Activated CD4-positive, alpha-beta T cell treated with anti-CD3 and anti-CD28 coated beads, Interleukin-2, amount 10 ng/mL, durations not matched to agents 7 days and 5 days (primary cell): ENCODE data around the gene TEX29. TPM values are rescaled to one million over a fixed set of nuclear protein-coding genes. Genes with fewer than 3 reads are reported as not detected.

Experiments used
- CTCF ChIA-PET: fragments of 350-600 bp; sonication (Branson Sonifier 250); formaldehyde crosslinking; loops from one replicate; lab custom pipeline; 2021; ENCODE audit warnings: antibody characterized with exemption; lab: Charles Lee
- POLR2A ChIA-PET: fragments of 350-600 bp; sonication (Branson Sonifier 250); formaldehyde crosslinking; loops from one replicate; lab custom pipeline; 2021; ENCODE audit warnings: antibody characterized with exemption; lab: Charles Lee
- DNase-seq: peaks from one replicate; pipeline ENCODE4 v3.0.0-alpha.2; 2020
- H3K27ac Mint-ChIP-seq: one replicate; pipeline ENCODE4 v1.8.0; 2021; ENCODE audit warnings: mild to moderate bottlenecking, moderate library complexity, mixed read lengths
- H3K27me3 Mint-ChIP-seq: one replicate; pipeline ENCODE4 v1.8.0; 2021; ENCODE audit warnings: mixed read lengths
- H3K36me3 Mint-ChIP-seq: one replicate; pipeline ENCODE4 v1.8.0; 2021; ENCODE audit warnings: low read depth, mixed read lengths
- H3K4me1 Mint-ChIP-seq: one replicate; pipeline ENCODE4 v1.8.0; 2021; ENCODE audit warnings: mixed read lengths
- H3K4me3 Mint-ChIP-seq: one replicate; pipeline ENCODE4 v1.8.0; 2021; ENCODE audit warnings: mild to moderate bottlenecking, moderate library complexity, mixed read lengths
- H3K9me3 Mint-ChIP-seq: one replicate; pipeline ENCODE4 v1.8.0; 2021; ENCODE audit warnings: mixed read lengths
- total RNA-seq, 2 experiments: library from RNA; stranded (reverse); gene quantifications; one replicate each; pipeline ENCODE4 v1.2.3, GENCODE V29; 2021

Gene TEX29
- total RNA-seq, 2 experiments from 2014 or later = 0.52 to 0.83 TPM

GRCh38 chr13:111342721-111343120 lies 22.3 kb downstream of the TEX29 start:
- POLR2A ChIA-PET = no interaction called here
- H3K9me3 Mint-ChIP-seq = peaks cover 2% of the 10 kb centered on the region
- CTCF ChIA-PET = no interaction called here
- no peaks in the 10 kb centered on the region for H3K36me3 Mint-ChIP-seq
- no peaks in the 10 kb centered on the region for H3K4me1 Mint-ChIP-seq
- H3K27ac Mint-ChIP-seq = no peak overlapping the region
- DNase-seq = no peak
- H3K4me3 Mint-ChIP-seq = no peak overlapping the region
- H3K27me3 Mint-ChIP-seq = no peaks in the 10 kb centered on the region

- Mint-ChIP-seq H3K27me3 (no peaks in the 10 kb centered on the region), H3K9me3 (peaks cover 2% of the 10 kb centered on the region), H3K27ac (no peak overlapping the region), H3K4me1 (no peaks in the 10 kb centered on the region), H3K4me3 (no peak overlapping the region), H3K36me3 (no peaks in the 10 kb centered on the region)
- no peak for DNase-seq
- CTCF ChIA-PET = no interaction called here
- POLR2A ChIA-PET = no interaction called here
Observed at GRCh38 chr13:111343186-111343805, 22.9 kb downstream of the TEX29 start.

GRCh38 chr13:111344471-111345191 lies 24.2 kb downstream of the TEX29 start:
- CTCF ChIA-PET = no interaction called here
- Mint-ChIP-seq H3K4me1 (no peaks in the 10 kb centered on the region), H3K36me3 (no peaks in the 10 kb centered on the region), H3K9me3 (no peaks in the 10 kb centered on the region), H3K4me3 (no peak overlapping the region), H3K27ac (no peak overlapping the region), H3K27me3 (no peaks in the 10 kb centered on the region)
- POLR2A ChIA-PET = no interaction called here
- no peak for DNase-seq

GRCh38 chr13:111345682-111346081 lies 25.2 kb downstream of the TEX29 start:
- Mint-ChIP-seq H3K36me3 (no peaks in the 10 kb centered on the region), H3K4me1 (no peaks in the 10 kb centered on the region), H3K4me3 (no peak overlapping the region), H3K27ac (no peak overlapping the region), H3K27me3 (peaks cover under 1% of the 10 kb centered on the region), H3K9me3 (no peaks in the 10 kb centered on the region)
- POLR2A ChIA-PET = no interaction called here
- CTCF ChIA-PET = no interaction called here
- DNase-seq = no peak

GRCh38 chr13:111346101-111346680 lies 25.7 kb downstream of the TEX29 start:
- no peaks in the 10 kb centered on the region for H3K9me3 Mint-ChIP-seq
- H3K27me3 Mint-ChIP-seq = peaks cover 3% of the 10 kb centered on the region
- H3K36me3 Mint-ChIP-seq = no peaks in the 10 kb centered on the region
- POLR2A ChIA-PET = no interaction called here
- no peaks in the 10 kb centered on the region for H3K4me1 Mint-ChIP-seq
- H3K4me3 Mint-ChIP-seq = no peak overlapping the region
- CTCF ChIA-PET = no interaction called here
- DNase-seq = no peak
- H3K27ac Mint-ChIP-seq = no peak overlapping the region

GRCh38 chr13:111347438-111347837 lies 27.0 kb downstream of the TEX29 start:
- ChIA-PET CTCF (no interaction called here), POLR2A (no interaction called here)
- no peaks in the 10 kb centered on the region for H3K36me3 Mint-ChIP-seq
- no peak overlapping the region for H3K4me3 Mint-ChIP-seq
- no peaks in the 10 kb centered on the region for H3K9me3 Mint-ChIP-seq
- H3K27ac Mint-ChIP-seq = no peak overlapping the region
- H3K27me3 Mint-ChIP-seq = peaks cover 7% of the 10 kb centered on the region
- DNase-seq = no peak
- no peaks in the 10 kb centered on the region for H3K4me1 Mint-ChIP-seq

GRCh38 chr13:111353508-111353907 lies 33.1 kb downstream of the TEX29 start:
- ChIA-PET CTCF (no interaction called here), POLR2A (no interaction called here)
- H3K4me3 Mint-ChIP-seq = no peak overlapping the region
- DNase-seq = no peak
- no peaks in the 10 kb centered on the region for H3K9me3 Mint-ChIP-seq
- peaks cover 17% of the 10 kb centered on the region for H3K27me3 Mint-ChIP-seq
- no peaks in the 10 kb centered on the region for H3K36me3 Mint-ChIP-seq
- no peak overlapping the region for H3K27ac Mint-ChIP-seq
- H3K4me1 Mint-ChIP-seq = no peaks in the 10 kb centered on the region

- no peak overlapping the region for H3K27ac Mint-ChIP-seq
- H3K9me3 Mint-ChIP-seq = no peaks in the 10 kb centered on the region
- H3K27me3 Mint-ChIP-seq = peaks cover 17% of the 10 kb centered on the region
- H3K4me3 Mint-ChIP-seq = no peak overlapping the region
- POLR2A ChIA-PET = no interaction called here
- CTCF ChIA-PET = no interaction called here
- no peak for DNase-seq
- H3K4me1 Mint-ChIP-seq = no peaks in the 10 kb centered on the region
- no peaks in the 10 kb centered on the region for H3K36me3 Mint-ChIP-seq
Observed at GRCh38 chr13:111354789-111355188, 34.3 kb downstream of the TEX29 start.

- ChIA-PET POLR2A (no interaction called here), CTCF (no interaction called here)
- no peaks in the 10 kb centered on the region for H3K4me1 Mint-ChIP-seq
- no peak overlapping the region for H3K27ac Mint-ChIP-seq
- H3K9me3 Mint-ChIP-seq = no peaks in the 10 kb centered on the region
- peaks cover 13% of the 10 kb centered on the region for H3K27me3 Mint-ChIP-seq
- DNase-seq = no peak
- no peak overlapping the region for H3K4me3 Mint-ChIP-seq
- H3K36me3 Mint-ChIP-seq = no peaks in the 10 kb centered on the region
Observed at GRCh38 chr13:111356795-111357194, 36.4 kb downstream of the TEX29 start.

GRCh38 chr13:111359237-111359915 lies 38.9 kb downstream of the TEX29 start:
- Mint-ChIP-seq H3K36me3 (no peaks in the 10 kb centered on the region), H3K4me3 (no peak overlapping the region), H3K27ac (no peak overlapping the region), H3K27me3 (peaks cover 8% of the 10 kb centered on the region), H3K9me3 (no peaks in the 10 kb centered on the region), H3K4me1 (no peaks in the 10 kb centered on the region)
- ChIA-PET POLR2A (no interaction called here), CTCF (interaction anchor here (0.6 kb wide), 1 partner anchor 1451 kb away, joined by 3 read pairs; no protein-coding TSS in a partner anchor)
- no peak for DNase-seq

GRCh38 chr13:111359930-111360329 lies 39.5 kb downstream of the TEX29 start:
- no peak for DNase-seq
- POLR2A ChIA-PET = no interaction called here
- Mint-ChIP-seq H3K27me3 (peaks cover 3% of the 10 kb centered on the region), H3K4me3 (no peak overlapping the region), H3K9me3 (no peaks in the 10 kb centered on the region), H3K4me1 (no peaks in the 10 kb centered on the region), H3K27ac (no peak overlapping the region), H3K36me3 (no peaks in the 10 kb centered on the region)
- CTCF ChIA-PET = no interaction called here

GRCh38 chr13:111360452-111360851 lies 40.0 kb downstream of the TEX29 start:
- Mint-ChIP-seq H3K27ac (no peak overlapping the region), H3K4me3 (no peak overlapping the region), H3K9me3 (no peaks in the 10 kb centered on the region), H3K4me1 (no peaks in the 10 kb centered on the region), H3K27me3 (peaks cover 3% of the 10 kb centered on the region), H3K36me3 (no peaks in the 10 kb centered on the region)
- POLR2A ChIA-PET = no interaction called here
- no peak for DNase-seq
- CTCF ChIA-PET = no interaction called here
